Endothelial cell of umbilical vein (primary cell): ENCODE measurements around the gene SERPINE3. TPM values are rescaled to one million over a fixed set of nuclear protein-coding genes. Genes with fewer than 3 reads are reported as not detected.

Experiments
- BruUV-seq: library from RNA; stranded (reverse); fragments of 400-500 nt; replicated peaks from 2 replicates; lab custom pipeline; 2021; lab: Mats Ljungman, UMichigan
- CTCF ChIA-PET: fragments of 300-600, 350-600 bp; sonication (Branson Sonifier 250); formaldehyde crosslinking; loops from one replicate; lab custom pipeline; 2021; ENCODE audit warnings: antibody characterized with exemption, inconsistent platforms; lab: Charles Lee
- POLR2A ChIA-PET: fragments of 300-600, 350-600 bp; sonication (Branson Sonifier 250); formaldehyde crosslinking; loops from one replicate; lab custom pipeline; 2021; ENCODE audit warnings: antibody characterized with exemption, inconsistent platforms; lab: Charles Lee
- DNase-seq: peaks from one replicate; pipeline ENCODE4 v3.0.0-alpha.2; 2011; ENCODE audit warnings: low read depth, low spot score
- FAIRE-seq: peaks from 2 replicates; lab custom pipeline; 2011; peaks lifted over from hg19 to GRCh38; lab: Jason Lieb, UNC
- H2AFZ ChIP-seq: 2 replicates; pipeline ENCODE4 v1.6.0; 2012; ENCODE audit warnings: low read depth, low read length, control low read depth, inconsistent platforms
- H3K27ac ChIP-seq: 2 replicates; pipeline ENCODE4 v1.5.1; 2011; ENCODE audit warnings: low read depth, mild to moderate bottlenecking, control low read depth, low read length, moderate library complexity; ENCODE audit not compliant: insufficient read depth
- H3K27me3 ChIP-seq, 2 experiments: 2 replicates each; pipeline versions ENCODE4 v1.6.0 to v1.6.1; 2011; ENCODE audit warnings: low read length in 2 of 2, mixed read lengths in 1 of 2; ENCODE audit not compliant: control insufficient read depth in 2 of 2, insufficient read depth in 2 of 2
- H3K36me3 ChIP-seq, 2 experiments: 2 replicates in 1 of 2; 3 replicates in 1 of 2; pipeline ENCODE4 v1.5.1; 2011; ENCODE audit warnings: low read length in 2 of 2, mild to moderate bottlenecking in 1 of 2, moderate library complexity in 1 of 2; ENCODE audit not compliant: control insufficient read depth in 2 of 2, insufficient read depth in 2 of 2; ENCODE audit errors: extremely low read depth in 1 of 2
- H3K4me1 ChIP-seq: 3 replicates; pipeline ENCODE4 v1.5.1; 2011; ENCODE audit warnings: mild to moderate bottlenecking, low read length; ENCODE audit not compliant: control insufficient read depth, insufficient read depth; ENCODE audit errors: extremely low read depth
- H3K4me2 ChIP-seq: 2 replicates; pipeline ENCODE4 v1.6.1; 2011; ENCODE audit warnings: low read length, control low read depth, mixed read lengths; ENCODE audit not compliant: insufficient read depth
- H3K4me3 ChIP-seq, 3 experiments: fragments of 200-600 bp in 1 of 3; sonication (generic), shearing (Covaris generic) in 1 of 3; replicated peaks in 1 of 3; 2 replicates each; pipeline ENCODE4 v1.5.1; 2011 to 2016; ENCODE audit warnings: control low read depth in 3 of 3, low read length in 3 of 3, mild to moderate bottlenecking in 2 of 3, inconsistent platforms in 1 of 3, low read depth in 1 of 3, moderate library complexity in 1 of 3; ENCODE audit not compliant: insufficient read depth in 1 of 3
- H3K79me2 ChIP-seq: 2 replicates; pipeline ENCODE4 v1.6.0; 2012; ENCODE audit warnings: low read length, inconsistent platforms; ENCODE audit not compliant: control insufficient read depth, insufficient read depth
- H3K9ac ChIP-seq: replicated peaks from 2 replicates; pipeline ENCODE3; 2011; ENCODE audit warnings: low read length, control low read depth; ENCODE audit not compliant: insufficient read depth; ENCODE audit errors: extremely low read depth
- H3K9me1 ChIP-seq: replicated peaks from 3 replicates; pipeline ENCODE4 v1.6.0; 2011; ENCODE audit warnings: mild to moderate bottlenecking, low read length; ENCODE audit not compliant: control insufficient read depth, insufficient read depth; ENCODE audit errors: extremely low read depth
- H3K9me3 ChIP-seq: replicated peaks from 2 replicates; pipeline ENCODE4 v1.5.1; 2012; ENCODE audit warnings: low read length, inconsistent platforms; ENCODE audit not compliant: control insufficient read depth, insufficient read depth
- H4K20me1 ChIP-seq: replicated peaks from 2 replicates; pipeline ENCODE3; 2011; ENCODE audit warnings: mild to moderate bottlenecking, low read length; ENCODE audit not compliant: control insufficient read depth, insufficient read depth; ENCODE audit errors: extremely low read depth
- EZH2 ChIP-seq: IDR thresholded peaks from 2 replicates; pipeline ENCODE4 v1.6.1; 2012; ENCODE audit warnings: borderline replicate concordance, low read depth, mild to moderate bottlenecking, moderate library complexity, low read length, inconsistent platforms; ENCODE audit not compliant: severe bottlenecking
- FOS ChIP-seq: IDR thresholded peaks from 2 replicates; pipeline ENCODE4 v1.6.1; 2011; ENCODE audit warnings: mild to moderate bottlenecking, low read length, moderate library complexity, borderline replicate concordance; ENCODE audit not compliant: insufficient read depth
- GATA2 ChIP-seq: IDR thresholded peaks from 2 replicates; pipeline ENCODE4 v1.7.0; 2011; ENCODE audit warnings: low read depth, mild to moderate bottlenecking, moderate library complexity, mixed read lengths, low read length; ENCODE audit not compliant: insufficient read length, insufficient read depth
- JUN ChIP-seq: IDR thresholded peaks from 2 replicates; pipeline ENCODE4 v1.6.1; 2011; ENCODE audit warnings: borderline replicate concordance, low read depth; ENCODE audit not compliant: insufficient read length, insufficient read depth
- MYC ChIP-seq: IDR thresholded peaks from one replicate; pipeline ENCODE4 v1.6.1; 2011; ENCODE audit warnings: mild to moderate bottlenecking, low read depth, low read length
- POLR2A ChIP-seq: IDR thresholded peaks from 2 replicates; pipeline ENCODE4 v1.6.1; 2012; ENCODE audit warnings: low read depth, mild to moderate bottlenecking, control low read depth, low read length
- POLR2AphosphoS5 ChIP-seq: IDR thresholded peaks from 2 replicates; pipeline ENCODE4 v1.6.1; 2012; ENCODE audit warnings: low read depth, mild to moderate bottlenecking, control low read depth, low read length, moderate library complexity; ENCODE audit not compliant: insufficient read depth
- dilution Hi-C: fragments of 300-500 bp; cut with MboI; formaldehyde crosslinking; loops from one replicate; pipeline ENCODE4 v1.15.0; 2019; ENCODE audit warnings: low sequenced_read_pairs; ENCODE audit not compliant: extremely low pct_ligation_motif_present
- intact Hi-C: fragments of 100-400 bp; cut with micrococcal nuclease; formaldehyde crosslinking; loops from one replicate; pipeline ENCODE4 v1.10.0; 2022
- polyA plus RNA-seq, 4 experiments: library from polyadenylated mRNA; depleted of rRNA in 3 of 4; stranded (reverse) in 3 of 4; unstranded in 1 of 4; fragments of >200 nt; gene quantifications; 2 replicates each; pipeline versions ENCODE4 v1.2.1 to v1.2.3, GENCODE V29; 2011 to 2012; ENCODE audit warnings: missing spikeins in 1 of 4
- total RNA-seq: library from RNA; stranded (reverse); gene quantifications from 2 replicates; pipeline ENCODE4 v1.2.3, GENCODE V29; 2021
- TF ChIP-seq, protein P1 (sequence below): IDR thresholded peaks from 2 replicates; pipeline ENCODE4 v1.6.1; 2011; ENCODE audit not compliant: insufficient read depth, insufficient read length
- TF ChIP-seq, protein P2 (sequence below), 2 donors: IDR thresholded peaks; 1 replicate in 1 of 2; 2 replicates in 1 of 2; pipeline ENCODE4 v1.5.1; 2011; ENCODE audit warnings: low read length in 2 of 2, mild to moderate bottlenecking in 2 of 2, moderate library complexity in 2 of 2, control low read depth in 1 of 2, inconsistent platforms in 1 of 2, low read depth in 1 of 2; ENCODE audit not compliant: insufficient read depth in 1 of 2; ENCODE audit errors: extremely low read depth in 1 of 2

The SERPINE3 gene
- total and polyA plus RNA-seq, 2 donors (not counting 3 experiments of a cell fraction or from before 2014, with no cell fraction given), result not detected

DNA sequence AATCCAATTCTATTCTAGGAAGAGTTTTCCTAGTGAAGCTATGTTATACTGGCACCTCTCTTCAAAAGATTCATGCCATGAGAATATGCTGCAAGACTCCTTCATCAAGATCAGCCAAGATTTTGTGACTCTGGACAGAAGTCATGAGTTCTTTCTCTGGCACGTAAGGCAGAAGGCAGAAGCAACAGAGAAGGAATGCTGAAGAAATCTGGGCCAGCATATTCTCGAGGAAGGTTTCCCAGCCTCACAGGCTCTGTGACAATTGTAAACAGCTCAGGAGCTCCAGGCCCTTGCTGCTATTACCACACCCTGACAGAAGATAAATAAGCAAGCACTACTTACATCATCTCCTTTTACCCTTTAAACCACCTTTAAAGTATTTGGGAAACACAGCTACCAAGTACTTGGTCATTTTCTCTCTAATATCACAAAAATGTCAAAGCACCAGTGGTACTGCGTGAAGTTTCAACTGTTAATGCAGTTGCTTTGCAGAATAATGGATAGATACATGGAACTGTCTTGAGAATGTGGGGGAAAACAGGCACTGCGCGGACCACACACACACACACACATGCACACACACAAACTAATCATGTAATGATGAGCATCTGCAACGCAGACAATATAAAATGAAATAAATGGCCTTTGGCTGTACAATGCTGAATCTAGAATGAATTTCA, 57.9 kb downstream of the SERPINE3 start:
- H3K9ac ChIP-seq, result no peak overlapping the region
- BruUV-seq, result no TSS peak
- no peak overlapping the region for H3K4me3 ChIP-seq
- no peak for FAIRE-seq
- peaks cover 3% of the 10 kb centered on the region for H3K4me1 ChIP-seq
- ChIA-PET POLR2A (no interaction called here), CTCF (interaction anchor here (1.6 kb wide), 1 partner anchor 17 kb away, joined by 3 read pairs; no protein-coding TSS in a partner anchor)
- dilution Hi-C loops (no loop called here), intact Hi-C loops (no loop called here)
- H3K27me3 ChIP-seq, result no peaks in the 10 kb centered on the region
- H2AFZ ChIP-seq, result no peak overlapping the region
- no peaks in the 10 kb centered on the region for H3K9me3 ChIP-seq
- H3K27ac ChIP-seq, result no peak overlapping the region
- H3K4me2 ChIP-seq, result no peak overlapping the region
- no peak for DNase-seq
- no peaks in the 10 kb centered on the region for H3K36me3 ChIP-seq
- peaks cover 77% of the 10 kb centered on the region for H3K79me2 ChIP-seq
- H3K9me1 ChIP-seq, result peaks cover 3% of the 10 kb centered on the region
- peaks cover 5% of the 10 kb centered on the region for H4K20me1 ChIP-seq
- TF ChIP-seq JUN, result no peak
- no peak for TF ChIP-seq POLR2A
- TF ChIP-seq EZH2, result no peak
- TF ChIP-seq MYC, result no peak
- no peak for TF ChIP-seq FOS
- TF ChIP-seq, protein P1, sequence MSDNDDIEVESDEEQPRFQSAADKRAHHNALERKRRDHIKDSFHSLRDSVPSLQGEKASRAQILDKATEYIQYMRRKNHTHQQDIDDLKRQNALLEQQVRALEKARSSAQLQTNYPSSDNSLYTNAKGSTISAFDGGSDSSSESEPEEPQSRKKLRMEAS, result no peak
- TF ChIP-seq GATA2, result no peak
- TF ChIP-seq, protein P2, sequence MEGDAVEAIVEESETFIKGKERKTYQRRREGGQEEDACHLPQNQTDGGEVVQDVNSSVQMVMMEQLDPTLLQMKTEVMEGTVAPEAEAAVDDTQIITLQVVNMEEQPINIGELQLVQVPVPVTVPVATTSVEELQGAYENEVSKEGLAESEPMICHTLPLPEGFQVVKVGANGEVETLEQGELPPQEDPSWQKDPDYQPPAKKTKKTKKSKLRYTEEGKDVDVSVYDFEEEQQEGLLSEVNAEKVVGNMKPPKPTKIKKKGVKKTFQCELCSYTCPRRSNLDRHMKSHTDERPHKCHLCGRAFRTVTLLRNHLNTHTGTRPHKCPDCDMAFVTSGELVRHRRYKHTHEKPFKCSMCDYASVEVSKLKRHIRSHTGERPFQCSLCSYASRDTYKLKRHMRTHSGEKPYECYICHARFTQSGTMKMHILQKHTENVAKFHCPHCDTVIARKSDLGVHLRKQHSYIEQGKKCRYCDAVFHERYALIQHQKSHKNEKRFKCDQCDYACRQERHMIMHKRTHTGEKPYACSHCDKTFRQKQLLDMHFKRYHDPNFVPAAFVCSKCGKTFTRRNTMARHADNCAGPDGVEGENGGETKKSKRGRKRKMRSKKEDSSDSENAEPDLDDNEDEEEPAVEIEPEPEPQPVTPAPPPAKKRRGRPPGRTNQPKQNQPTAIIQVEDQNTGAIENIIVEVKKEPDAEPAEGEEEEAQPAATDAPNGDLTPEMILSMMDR (IDR thresholded peaks at IDR 0.05; ENCODE audit: extremely low read depth in 1 of 2, insufficient read depth in 1 of 2, low read depth in 1 of 2, low read length in 2 of 2), result no peak
- no peak for TF ChIP-seq POLR2AphosphoS5
